Astrocyte (in vitro differentiated cells and primary cell): ENCODE results near the gene OTUD3. TPM values are rescaled to one million over a fixed set of nuclear protein-coding genes. Genes with fewer than 3 reads are reported as not detected.
A peak's percentile ranks its signal among the peaks of the same experiment; 100 is the strongest.

Experiments used
- DNase-seq: peaks from one replicate; pipeline ENCODE4 v3.0.0-alpha.2; 2010; ENCODE audit warnings: low read depth
- FAIRE-seq: peaks from 2 replicates; lab custom pipeline; 2011; peaks lifted over from hg19 to GRCh38; lab: Jason Lieb, UNC
- H2AFZ ChIP-seq: 2 replicates; pipeline ENCODE4 v1.6.0; 2012; ENCODE audit warnings: low read depth, low read length, inconsistent platforms
- H3K27ac ChIP-seq: 2 replicates; pipeline ENCODE4 v1.5.1; 2011; ENCODE audit warnings: low read depth, low read length, inconsistent platforms
- H3K27me3 ChIP-seq: 2 replicates; pipeline ENCODE4 v1.6.0; 2011; ENCODE audit warnings: low read length, inconsistent platforms; ENCODE audit not compliant: insufficient read depth
- H3K36me3 ChIP-seq: 2 replicates; pipeline ENCODE4 v1.5.1; 2011; ENCODE audit warnings: low read length, inconsistent platforms; ENCODE audit not compliant: insufficient read depth
- H3K4me1 ChIP-seq: 2 replicates; pipeline ENCODE4 v1.5.1; 2011; ENCODE audit warnings: low read length, inconsistent platforms; ENCODE audit not compliant: insufficient read depth
- H3K4me2 ChIP-seq: 2 replicates; pipeline ENCODE4 v1.6.0; 2012; ENCODE audit warnings: low read length, inconsistent platforms
- H3K4me3 ChIP-seq: 2 replicates; pipeline ENCODE4 v1.5.1; 2011; ENCODE audit warnings: low read depth, mild to moderate bottlenecking, low read length, inconsistent platforms; ENCODE audit not compliant: insufficient read depth
- H3K79me2 ChIP-seq: 2 replicates; pipeline ENCODE4 v1.6.0; 2012; ENCODE audit warnings: mild to moderate bottlenecking, low read length, inconsistent platforms; ENCODE audit not compliant: insufficient read depth
- H3K9ac ChIP-seq: 2 replicates; pipeline ENCODE4 v1.6.0; 2012; ENCODE audit warnings: mild to moderate bottlenecking, low read length, inconsistent platforms
- H3K9me3 ChIP-seq: 2 replicates; pipeline ENCODE4 v1.5.1; 2012; ENCODE audit warnings: low read depth, mild to moderate bottlenecking, low read length, inconsistent platforms; ENCODE audit not compliant: insufficient read depth
- H4K20me1 ChIP-seq: 2 replicates; pipeline ENCODE4 v1.6.0; 2012; ENCODE audit warnings: low read length, inconsistent platforms; ENCODE audit not compliant: insufficient read depth
- H3K27ac Mint-ChIP-seq: one replicate; pipeline ENCODE4 v1.8.0; 2021; ENCODE audit warnings: mild to moderate bottlenecking, mixed read lengths; ENCODE audit not compliant: unreplicated experiment
- H3K27me3 Mint-ChIP-seq: one replicate; pipeline ENCODE4 v1.8.0; 2021; ENCODE audit warnings: low read depth, mixed read lengths; ENCODE audit not compliant: unreplicated experiment
- H3K36me3 Mint-ChIP-seq: one replicate; pipeline ENCODE4 v1.8.0; 2021; ENCODE audit warnings: low read depth, mixed read lengths; ENCODE audit not compliant: unreplicated experiment
- H3K4me1 Mint-ChIP-seq: one replicate; pipeline ENCODE4 v1.8.0; 2021; ENCODE audit warnings: low read depth, mixed read lengths; ENCODE audit not compliant: unreplicated experiment
- H3K4me3 Mint-ChIP-seq: one replicate; pipeline ENCODE4 v1.8.0; 2021; ENCODE audit warnings: mild to moderate bottlenecking, moderate library complexity, mixed read lengths; ENCODE audit not compliant: unreplicated experiment
- H3K9me3 Mint-ChIP-seq: one replicate; pipeline ENCODE4 v1.8.0; 2021; ENCODE audit warnings: mild to moderate bottlenecking, mixed read lengths; ENCODE audit not compliant: unreplicated experiment
- EZH2 ChIP-seq: IDR thresholded peaks from 2 replicates; pipeline ENCODE4 v1.6.1; 2012; ENCODE audit warnings: mild to moderate bottlenecking, low read length, inconsistent platforms; ENCODE audit not compliant: insufficient read depth
- total RNA-seq: library from RNA; stranded (reverse); gene quantifications from 2 replicates; pipeline ENCODE4 v1.2.1, GENCODE V29; 2021
- TF ChIP-seq, protein P1 (sequence below): IDR thresholded peaks from 2 replicates; pipeline ENCODE4 v1.5.1; 2011; ENCODE audit warnings: low read depth, mild to moderate bottlenecking, inconsistent platforms, low read length, moderate library complexity; ENCODE audit not compliant: insufficient read depth

The OTUD3 gene
- total RNA-seq, 1 donor from 2014 or later: 10.6 TPM

DNA sequence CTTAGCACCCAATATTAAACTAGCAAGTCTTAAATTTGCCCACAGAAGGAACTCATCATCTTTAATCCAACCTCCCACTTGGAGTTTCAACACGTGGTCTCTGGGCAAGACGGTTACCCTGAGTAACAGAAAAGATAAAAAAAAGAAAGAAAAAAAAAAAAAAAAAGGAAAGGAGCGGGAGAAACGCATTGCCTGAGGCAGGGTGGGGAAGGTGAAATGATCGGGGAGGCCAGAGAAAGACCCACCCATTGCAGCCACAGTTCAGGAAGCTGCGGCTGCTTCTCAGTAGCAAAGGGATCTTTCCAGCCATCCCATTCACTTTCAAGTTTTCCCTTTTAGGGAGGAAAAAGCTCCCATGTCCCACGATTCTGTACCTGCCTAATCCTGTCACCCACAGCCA, 32.0 kb upstream of the OTUD3 start:
- peaks cover 5% of the 10 kb centered on the region for H3K4me1 Mint-ChIP-seq
- DNase-seq (no peak), FAIRE-seq (no peak)
- Histone ChIP-seq H3K27ac (no peak overlapping the region), H3K9me3 (no peaks in the 10 kb centered on the region), H3K27me3 (no peaks in the 10 kb centered on the region), H3K36me3 (no peaks in the 10 kb centered on the region), H3K4me2 (no peak overlapping the region), H4K20me1 (no peaks in the 10 kb centered on the region), H3K4me1 (no peaks in the 10 kb centered on the region), H2AFZ (no peak overlapping the region), H3K4me3 (no peak overlapping the region), H3K79me2 (no peaks in the 10 kb centered on the region), H3K9ac (no peak overlapping the region)
- no peak for TF ChIP-seq EZH2
- TF ChIP-seq, protein P1, sequence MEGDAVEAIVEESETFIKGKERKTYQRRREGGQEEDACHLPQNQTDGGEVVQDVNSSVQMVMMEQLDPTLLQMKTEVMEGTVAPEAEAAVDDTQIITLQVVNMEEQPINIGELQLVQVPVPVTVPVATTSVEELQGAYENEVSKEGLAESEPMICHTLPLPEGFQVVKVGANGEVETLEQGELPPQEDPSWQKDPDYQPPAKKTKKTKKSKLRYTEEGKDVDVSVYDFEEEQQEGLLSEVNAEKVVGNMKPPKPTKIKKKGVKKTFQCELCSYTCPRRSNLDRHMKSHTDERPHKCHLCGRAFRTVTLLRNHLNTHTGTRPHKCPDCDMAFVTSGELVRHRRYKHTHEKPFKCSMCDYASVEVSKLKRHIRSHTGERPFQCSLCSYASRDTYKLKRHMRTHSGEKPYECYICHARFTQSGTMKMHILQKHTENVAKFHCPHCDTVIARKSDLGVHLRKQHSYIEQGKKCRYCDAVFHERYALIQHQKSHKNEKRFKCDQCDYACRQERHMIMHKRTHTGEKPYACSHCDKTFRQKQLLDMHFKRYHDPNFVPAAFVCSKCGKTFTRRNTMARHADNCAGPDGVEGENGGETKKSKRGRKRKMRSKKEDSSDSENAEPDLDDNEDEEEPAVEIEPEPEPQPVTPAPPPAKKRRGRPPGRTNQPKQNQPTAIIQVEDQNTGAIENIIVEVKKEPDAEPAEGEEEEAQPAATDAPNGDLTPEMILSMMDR: no peak
- H3K9me3 Mint-ChIP-seq: no peaks in the 10 kb centered on the region
- H3K27ac Mint-ChIP-seq: no peak overlapping the region
- H3K36me3 Mint-ChIP-seq: no peaks in the 10 kb centered on the region
- H3K27me3 Mint-ChIP-seq: peaks cover 15% of the 10 kb centered on the region
- no peak overlapping the region for H3K4me3 Mint-ChIP-seq

DNA sequence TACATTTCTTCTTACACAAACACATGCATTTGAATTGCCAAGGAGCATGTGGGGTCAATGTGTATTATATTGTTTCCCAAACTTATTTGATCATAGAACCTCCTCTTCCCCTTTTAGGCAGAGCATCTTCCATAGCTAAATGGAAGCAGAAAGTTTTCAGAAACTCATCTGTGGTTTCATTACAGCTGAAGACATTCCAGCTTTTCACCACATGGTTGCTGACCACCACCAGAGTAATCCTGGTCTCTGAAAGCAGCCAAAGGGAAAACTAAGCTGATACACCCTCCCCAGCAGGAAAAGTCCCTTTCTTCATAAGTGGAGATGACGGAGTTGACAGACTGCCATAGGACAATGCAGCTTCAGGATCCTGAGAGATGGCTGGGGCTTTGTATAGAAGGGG, 30.2 kb upstream of the OTUD3 start:
- Mint-ChIP-seq H3K4me1 (peaks cover 5% of the 10 kb centered on the region), H3K27me3 (peaks cover 10% of the 10 kb centered on the region), H3K9me3 (no peaks in the 10 kb centered on the region), H3K4me3 (no peak overlapping the region), H3K36me3 (no peaks in the 10 kb centered on the region), H3K27ac (no peak overlapping the region)
- Histone ChIP-seq H3K4me3 (no peak overlapping the region), H3K27ac (no peak overlapping the region), H3K4me1 (no peaks in the 10 kb centered on the region), H3K36me3 (no peaks in the 10 kb centered on the region), H3K9ac (no peak overlapping the region), H2AFZ (no peak overlapping the region), H3K27me3 (no peaks in the 10 kb centered on the region), H3K79me2 (no peaks in the 10 kb centered on the region), H3K4me2 (no peak overlapping the region), H3K9me3 (no peaks in the 10 kb centered on the region), H4K20me1 (no peaks in the 10 kb centered on the region)
- TF ChIP-seq, protein P1: no peak
- no peak for TF ChIP-seq EZH2
- FAIRE-seq (no peak), DNase-seq (peak; percentile 29)

DNA sequence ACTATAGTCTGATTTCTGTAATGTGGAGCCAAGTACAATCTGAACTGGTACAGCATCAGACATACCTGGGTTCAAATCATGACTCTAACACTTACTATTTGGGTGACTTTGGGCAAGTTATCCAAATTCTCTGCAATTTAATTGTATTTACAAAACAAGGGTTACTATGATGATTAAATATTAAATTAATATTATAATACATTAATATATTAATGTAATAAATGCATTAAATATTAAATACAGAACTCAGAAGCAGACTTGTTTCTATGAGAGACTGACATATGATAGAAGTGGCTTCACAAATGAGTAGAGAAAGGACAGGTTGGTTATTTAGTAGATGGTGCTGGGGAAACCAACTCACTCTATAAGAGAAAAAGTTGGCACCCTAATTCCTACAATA, 27.3 kb upstream of the OTUD3 start:
- Histone ChIP-seq H3K27me3 (no peaks in the 10 kb centered on the region), H4K20me1 (no peaks in the 10 kb centered on the region), H2AFZ (no peak overlapping the region), H3K4me3 (no peak overlapping the region), H3K9me3 (no peaks in the 10 kb centered on the region), H3K27ac (no peak overlapping the region), H3K79me2 (no peaks in the 10 kb centered on the region), H3K4me1 (no peaks in the 10 kb centered on the region), H3K4me2 (no peak overlapping the region), H3K9ac (no peak overlapping the region), H3K36me3 (no peaks in the 10 kb centered on the region)
- DNase-seq (no peak), FAIRE-seq (no peak)
- no peaks in the 10 kb centered on the region for H3K36me3 Mint-ChIP-seq
- TF ChIP-seq, protein P1: no peak
- no peak for TF ChIP-seq EZH2
- no peaks in the 10 kb centered on the region for H3K9me3 Mint-ChIP-seq
- no peak overlapping the region for H3K27ac Mint-ChIP-seq
- peaks cover 7% of the 10 kb centered on the region for H3K27me3 Mint-ChIP-seq
- no peak overlapping the region for H3K4me3 Mint-ChIP-seq
- peaks cover 5% of the 10 kb centered on the region for H3K4me1 Mint-ChIP-seq
